NCI-H446 (cell line): ENCODE results near the gene SCAF1.
"Not testable (repeated sequence)": the region's sequence is repeated elsewhere in the genome, so short reads cannot be mapped to it uniquely, and the experiment has no call there.

Experiments used
- DNase-seq, 2 experiments: peaks; one replicate each; lab custom pipeline; 2025; lab: John Stamatoyannopoulos, UW

Gene SCAF1

DNA sequence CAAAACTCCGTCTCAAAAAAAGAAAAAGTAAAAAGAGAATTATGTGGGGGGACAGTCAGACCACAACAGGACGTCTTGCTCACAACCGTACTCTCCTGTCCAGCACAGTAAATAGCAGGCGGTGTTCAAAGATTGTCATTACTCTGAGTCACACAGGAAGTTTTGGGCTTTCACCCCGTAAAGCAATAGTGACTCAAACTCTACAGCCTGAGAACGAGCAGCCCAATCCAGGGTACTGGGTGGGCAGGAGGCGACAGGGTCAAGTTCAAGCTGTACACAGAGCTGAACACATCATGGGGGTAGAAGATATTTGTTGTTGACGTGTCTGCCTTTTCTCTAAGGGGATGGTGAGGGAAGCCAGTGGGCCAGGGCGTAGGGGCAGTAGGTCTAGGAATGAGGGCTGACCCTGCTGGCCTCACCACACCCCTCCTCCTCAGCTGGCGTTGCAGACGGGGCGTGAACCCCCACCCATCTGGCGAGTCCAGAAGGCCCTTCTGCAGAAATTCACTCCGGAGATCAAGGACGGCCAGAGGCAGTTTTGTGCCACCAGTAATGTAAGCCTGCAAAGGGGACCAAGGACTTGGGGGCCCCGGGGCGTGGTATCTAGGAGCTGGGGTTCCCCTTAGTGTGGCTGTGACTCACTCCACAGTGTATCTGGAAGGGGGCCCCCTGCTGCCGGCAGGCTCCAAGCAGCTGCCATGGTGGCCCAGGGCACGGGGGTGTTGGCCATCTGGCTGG, 27.7 kb upstream of the SCAF1 start:
- DNase-seq = no peak

DNA sequence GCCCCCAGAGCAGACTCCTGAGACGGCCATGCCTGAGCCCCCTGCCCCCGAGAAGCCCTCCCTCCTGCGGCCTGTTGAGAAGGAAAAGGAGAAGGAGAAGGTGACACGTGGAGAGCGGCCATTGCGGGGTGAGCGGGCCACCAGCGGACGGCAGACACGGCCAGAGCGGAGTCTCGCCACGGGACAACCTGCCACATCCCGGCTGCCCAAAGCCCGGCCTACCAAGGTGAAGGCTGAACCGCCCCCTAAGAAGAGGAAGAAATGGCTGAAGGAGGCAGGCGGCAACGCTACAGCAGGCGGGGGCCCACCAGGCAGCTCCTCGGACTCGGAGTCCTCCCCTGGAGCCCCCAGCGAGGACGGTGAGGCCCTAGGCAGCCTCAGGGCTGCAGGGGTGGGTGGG, 26.1 kb upstream of the SCAF1 start:
- no peak for DNase-seq

DNA sequence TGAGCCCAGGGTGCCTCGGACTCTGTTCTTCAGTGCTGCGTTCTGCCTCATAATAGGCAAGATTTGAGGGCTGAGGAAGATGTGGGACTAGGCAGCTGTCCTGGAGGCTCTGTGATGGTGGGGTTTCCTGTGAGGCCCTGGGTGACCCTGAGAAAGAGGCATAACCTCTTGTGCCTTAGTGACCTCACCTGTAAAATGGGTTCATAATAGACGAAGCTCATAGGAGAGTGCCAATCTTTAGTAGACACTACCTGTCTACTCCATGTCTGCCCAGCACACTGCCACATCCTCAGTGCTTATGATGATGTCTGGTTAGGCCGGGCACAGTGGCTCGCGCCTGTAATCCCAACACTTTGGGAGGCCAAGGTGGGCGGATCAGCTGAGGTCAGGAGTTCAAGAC, 25.5 kb upstream of the SCAF1 start:
- no peak for DNase-seq

DNA sequence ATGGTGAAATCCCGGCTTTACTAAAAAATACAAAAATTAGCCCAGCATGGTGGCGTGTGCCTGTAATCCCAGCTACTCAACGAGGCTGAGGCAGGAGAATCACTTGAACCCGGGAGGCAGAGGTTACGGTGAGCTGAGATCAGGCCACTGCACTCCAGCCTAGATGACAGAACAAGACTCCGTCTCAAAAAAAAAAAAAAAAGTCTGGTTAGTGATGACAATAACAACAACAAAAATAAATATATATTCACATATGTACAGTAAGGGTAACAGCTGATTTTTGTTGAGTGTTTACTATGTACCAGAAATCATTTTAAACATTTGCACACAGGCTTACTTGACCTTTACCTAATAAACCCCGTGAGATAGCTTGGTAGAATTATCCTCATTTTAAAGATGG, 25.1 kb upstream of the SCAF1 start:
- no peak for DNase-seq

DNA sequence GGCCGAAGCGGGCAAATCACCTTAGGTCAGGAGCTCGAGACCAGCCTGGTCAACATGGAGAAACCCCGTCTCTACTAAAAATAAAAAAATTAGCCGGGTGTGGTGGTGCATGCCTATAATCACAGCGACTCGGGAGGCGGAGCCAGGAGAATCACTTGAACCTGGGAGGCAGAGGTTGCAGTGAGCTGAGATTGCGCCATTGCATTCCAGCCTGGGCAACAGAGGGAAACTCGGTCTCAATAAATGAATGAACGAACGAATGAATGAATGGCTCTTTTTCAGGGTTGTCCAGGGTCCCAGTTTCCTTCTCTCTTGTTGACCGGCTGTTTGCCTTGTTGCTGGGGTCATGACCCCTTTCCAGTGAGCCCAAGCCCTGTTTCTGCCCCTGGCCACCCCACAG, 24.1 kb upstream of the SCAF1 start:
- DNase-seq = not testable (repeated sequence)

DNA sequence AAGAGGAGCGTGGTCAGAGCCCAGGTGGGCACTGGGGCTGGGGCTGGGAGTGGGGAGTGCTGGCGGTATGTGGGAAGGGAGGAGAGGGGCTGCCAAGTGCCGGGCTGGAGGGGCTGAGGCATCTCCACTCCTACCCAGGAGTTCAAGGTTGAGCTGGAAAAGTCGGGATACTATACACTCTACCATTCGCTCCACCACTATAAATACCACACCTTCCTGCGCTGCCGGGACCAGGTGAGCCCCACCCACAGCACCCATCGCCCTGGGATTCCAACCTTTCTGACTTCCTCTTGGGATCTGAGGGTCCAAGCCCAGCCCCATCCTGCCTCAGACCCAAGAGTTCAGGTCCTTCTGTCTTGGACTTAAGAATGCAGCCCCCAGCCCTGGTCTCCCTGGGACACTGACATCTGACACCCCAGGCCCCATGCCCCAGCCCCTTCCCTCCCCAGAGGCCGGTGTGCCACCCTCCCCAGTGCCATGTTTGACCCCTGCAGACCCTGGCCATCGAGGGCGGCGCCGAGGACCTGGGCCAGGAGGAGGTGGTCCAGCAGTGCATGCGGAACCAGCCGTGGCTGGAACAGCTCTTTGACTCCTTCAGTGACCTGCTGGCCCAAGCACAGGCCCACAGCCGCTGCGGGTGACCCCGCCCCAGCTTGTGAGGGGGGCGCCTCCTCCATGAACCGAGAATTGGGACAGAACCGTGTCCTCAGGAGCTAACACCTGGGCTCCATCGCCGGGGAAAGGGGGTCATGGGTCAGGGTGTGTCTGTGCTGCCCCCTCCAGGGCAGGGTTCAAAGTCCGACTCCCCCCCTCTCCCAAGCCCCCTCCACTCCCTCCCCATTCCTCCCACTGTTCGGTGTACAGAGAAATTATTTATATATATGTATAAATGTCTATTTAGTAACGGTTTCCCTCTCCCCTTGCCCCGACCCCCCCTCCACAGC, 16.8 kb upstream of the SCAF1 start:
- DNase-seq = no peak

DNA sequence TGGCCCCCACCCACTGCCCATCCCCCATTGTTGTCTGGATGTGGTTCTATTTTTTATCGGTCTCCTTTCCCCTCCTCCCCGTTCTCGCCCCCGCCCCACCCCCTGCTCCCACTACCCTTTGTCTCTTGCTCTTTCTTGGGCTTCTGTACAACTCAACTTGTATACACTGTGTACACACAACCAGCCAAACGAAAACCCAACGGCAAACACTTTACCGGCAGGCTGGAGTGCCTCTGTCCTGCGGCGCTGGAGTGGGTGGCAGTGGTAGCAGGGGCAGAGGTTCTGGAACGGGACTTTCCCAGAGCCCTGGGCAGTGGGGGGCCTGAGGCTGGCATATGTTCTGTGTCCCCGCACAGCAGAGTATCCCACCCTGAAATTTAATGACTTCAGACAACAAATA, 15.8 kb upstream of the SCAF1 start:
- DNase-seq = no peak

DNA sequence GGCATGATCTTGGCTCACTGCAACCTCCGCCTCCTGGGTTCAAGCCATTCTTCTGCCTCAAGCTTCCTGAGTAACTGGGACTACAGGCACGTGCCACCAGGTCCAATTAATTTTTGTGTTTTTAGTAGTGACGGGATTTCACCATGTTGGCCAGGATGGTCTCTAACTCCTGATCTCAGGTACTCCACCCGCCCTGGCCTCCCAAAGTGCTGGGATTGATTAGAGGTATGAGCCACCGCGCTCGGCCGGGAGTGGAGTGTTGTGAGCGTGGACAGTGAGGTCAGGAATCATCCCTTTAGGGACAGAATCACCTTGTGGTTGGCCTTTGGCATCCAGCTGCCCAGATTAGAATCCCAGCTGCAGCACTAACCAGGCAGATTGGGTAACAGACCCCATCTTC, 12.3 kb upstream of the SCAF1 start:
- no peak for DNase-seq

DNA sequence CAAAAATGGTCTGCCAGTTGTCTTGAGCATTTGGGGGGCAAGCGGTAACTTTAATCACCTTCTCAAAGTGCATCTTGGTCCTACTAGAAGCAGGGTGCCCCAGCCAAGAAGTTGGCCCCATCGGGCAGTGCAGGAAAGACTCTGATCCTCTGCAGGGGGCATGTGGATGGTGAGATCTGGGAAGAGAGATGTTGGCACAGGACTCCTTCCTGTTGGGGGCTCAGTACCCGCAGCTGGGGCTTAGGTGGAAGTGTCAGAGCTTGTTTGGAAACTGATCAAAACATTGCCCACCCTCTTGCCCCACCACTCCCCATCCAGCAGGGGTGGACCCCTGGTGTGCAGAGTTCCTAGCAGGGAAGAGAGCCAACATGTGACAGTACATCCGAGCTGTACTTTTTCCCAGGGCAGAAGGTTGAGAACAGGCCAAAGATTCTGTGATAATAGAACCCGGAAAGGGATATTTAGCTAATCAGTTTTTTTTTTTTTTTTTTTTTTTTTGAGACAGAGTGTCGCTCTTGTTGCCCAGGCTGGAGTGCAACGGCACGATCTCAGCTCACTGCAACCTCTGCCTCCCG, 10.9 kb upstream of the SCAF1 start:
- DNase-seq = peak in 1 of 2 experiments; percentile 57

DNA sequence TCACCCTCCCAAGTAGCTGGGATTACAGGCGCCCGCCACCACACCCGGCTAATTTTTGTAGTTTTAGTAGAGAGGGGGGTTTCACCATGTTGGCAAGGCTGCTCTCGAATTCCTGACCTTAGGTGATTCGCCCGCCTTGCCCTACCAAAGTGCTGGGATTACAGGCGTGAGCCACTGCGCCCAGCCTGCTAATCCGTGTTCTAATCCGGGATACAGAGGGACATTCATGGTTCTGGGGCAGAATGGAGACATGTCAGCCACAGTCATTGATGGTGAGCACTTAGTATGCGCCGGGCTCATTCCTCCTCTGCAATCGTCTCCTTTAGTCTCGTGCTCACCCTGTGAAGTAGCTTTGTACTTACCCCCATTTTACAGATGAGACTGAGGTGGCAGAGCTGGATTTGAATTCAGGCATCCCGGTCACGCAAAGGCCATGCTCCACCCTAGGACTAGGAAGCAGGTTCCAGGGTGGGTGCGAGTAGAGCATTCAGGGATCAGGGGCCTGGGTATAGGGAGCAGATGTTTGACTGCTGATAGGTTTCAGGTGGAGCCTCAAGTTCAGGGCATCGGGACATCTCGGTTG, 10.3 kb upstream of the SCAF1 start:
- DNase-seq = no peak

DNA sequence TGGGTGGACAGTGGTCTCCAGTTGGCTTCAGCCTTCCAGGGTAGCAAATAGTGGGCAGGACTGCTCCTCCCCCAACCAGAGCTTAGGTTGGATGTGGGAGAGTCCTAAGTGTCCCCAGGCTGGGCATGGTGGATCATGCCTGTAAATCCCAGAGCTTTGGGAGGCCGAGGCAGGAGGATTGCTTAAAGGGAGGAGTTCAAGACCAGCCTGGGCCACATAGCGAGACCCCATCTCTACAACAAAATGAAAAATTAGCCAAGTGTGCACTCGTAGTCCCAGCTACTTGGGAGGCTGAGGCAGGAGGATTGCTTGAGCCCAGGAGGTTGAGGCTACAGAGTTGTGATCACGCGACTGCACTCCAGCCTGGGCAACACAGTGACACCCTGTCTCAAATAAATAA, 9.4 kb upstream of the SCAF1 start:
- no peak for DNase-seq

DNA sequence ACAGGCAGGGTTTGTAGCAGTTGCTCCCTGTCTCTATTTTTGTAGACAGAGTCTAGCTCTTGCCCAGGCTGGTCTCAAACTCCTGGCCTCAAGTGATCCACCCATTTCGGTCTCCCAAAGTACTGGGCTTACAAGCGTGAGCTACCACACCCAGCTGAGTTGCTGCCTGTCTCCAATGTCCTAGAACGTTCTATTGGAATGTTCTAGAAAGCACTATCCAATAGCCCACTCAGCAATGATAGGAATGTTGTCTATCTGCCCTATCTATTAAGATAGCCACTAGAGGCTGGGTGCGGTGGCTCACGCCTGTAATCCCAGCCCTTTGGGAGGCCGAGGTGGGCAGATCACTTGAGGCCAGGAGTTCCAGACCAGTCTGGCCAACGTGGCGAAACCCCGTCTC, 8.7 kb upstream of the SCAF1 start:
- not testable (repeated sequence) for DNase-seq

DNA sequence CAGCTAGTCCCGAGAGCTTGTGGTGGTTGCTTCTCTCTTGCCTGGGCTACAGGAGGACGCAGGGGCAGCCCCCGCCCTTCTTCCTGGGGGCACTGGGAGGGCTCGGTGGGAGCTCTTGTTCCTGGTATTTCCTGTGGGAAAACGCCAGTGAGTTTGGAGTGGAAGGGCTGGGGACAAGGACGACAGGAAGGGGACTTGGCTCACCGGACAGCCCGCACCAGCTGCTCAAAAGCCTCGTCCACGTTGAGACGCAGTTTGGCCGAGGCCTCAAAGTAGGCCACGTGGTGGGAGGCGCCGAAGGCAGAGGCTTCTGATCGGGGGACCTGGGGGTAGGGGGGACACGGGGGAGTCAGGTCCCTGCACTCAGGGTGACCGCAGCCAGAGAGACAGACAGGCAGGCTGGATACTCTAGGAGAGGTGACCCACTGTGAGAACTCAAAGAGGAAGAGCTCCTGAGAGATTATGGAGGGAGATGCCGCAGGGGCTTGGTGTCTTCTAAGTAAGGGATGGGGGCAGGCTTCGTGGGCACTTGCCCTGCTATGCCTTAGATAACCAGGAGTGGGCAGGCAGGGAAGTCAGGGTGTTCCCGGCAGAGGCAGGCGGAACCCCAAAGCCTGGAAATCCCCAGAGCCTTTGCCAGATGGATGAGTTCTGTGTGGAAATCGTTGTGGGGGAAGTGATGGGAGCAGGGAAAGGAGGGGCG, 6.3 kb upstream of the SCAF1 start:
- no peak for DNase-seq

DNA sequence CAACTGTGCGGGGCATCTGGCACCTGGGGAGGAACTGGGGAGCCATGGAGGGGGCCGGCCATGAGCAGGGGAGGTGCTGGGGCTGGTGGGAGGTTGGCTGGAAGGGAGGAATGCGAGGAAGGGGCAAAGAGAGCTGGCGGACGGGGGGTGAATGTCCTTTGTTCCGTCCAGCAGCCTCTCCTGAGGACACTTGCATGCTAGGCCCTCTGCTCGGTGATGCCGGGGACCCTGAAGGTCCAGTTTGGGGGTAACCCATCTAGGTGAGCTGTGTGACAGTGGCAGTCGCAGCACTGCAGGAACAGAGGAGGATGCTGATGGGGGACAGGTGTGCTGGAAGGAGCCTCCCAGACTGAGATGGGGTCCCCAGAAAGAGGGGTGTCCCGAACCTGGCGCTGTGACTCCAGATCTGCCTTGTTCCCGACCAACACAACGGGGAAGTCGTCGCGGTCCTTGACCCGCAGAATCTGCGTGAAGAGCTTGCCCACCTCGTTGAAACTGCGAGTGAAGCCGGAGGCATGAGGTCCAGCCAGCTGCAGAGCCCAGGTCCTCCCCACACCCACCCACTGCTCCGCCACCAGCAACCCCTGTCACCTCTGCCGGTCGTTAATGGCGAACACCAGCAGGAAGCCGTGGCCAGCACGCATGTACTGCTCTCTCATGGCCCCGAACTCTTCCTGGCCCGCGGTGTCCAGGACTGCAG, 5.6 kb upstream of the SCAF1 start:
- DNase-seq = no peak

DNA sequence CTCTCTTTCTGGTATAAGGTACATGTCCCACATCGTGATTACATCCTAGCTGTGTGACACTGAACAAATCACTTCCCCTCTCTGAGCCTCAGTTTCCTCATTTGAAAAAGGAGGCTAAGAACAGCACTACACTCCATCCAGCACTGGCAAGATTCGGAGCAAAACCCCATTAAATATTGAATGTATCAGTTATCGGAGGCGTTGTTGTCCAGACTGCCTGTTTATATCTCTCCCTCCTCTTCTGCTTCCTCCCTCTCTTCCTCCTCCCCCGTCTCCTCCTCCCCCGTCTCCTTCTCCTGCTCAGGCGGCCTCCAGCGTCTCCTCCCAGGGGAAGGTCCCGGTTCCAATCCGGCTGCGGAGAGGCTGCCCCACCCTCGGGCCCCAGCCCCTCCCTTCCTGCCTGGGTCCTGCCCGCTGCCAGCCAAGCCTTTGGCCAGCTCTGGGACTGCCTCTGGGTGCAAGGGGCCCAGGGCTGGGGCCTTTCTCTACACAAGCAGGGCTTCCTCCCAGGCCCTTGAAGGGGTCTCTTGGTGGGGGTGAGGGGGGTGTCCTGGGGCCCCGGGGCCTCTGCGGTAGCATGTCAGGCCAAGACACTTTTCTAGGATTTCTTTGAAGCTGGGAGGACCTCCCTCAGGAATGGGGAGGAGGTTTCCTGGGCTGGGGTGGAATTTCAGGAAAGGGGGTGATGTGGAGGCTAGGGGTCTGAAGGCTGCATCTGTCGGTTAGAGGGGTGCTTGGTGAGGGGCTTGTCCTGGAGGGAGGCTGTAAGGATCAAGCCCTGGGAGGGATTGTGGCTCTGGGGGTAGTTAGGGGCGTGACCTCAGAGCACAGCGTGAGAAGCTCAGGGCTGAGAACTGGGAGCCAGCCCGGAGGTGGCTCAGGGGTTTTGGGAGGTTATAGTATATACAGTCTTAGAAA, 3.9 kb upstream of the SCAF1 start:
- no peak for DNase-seq

DNA sequence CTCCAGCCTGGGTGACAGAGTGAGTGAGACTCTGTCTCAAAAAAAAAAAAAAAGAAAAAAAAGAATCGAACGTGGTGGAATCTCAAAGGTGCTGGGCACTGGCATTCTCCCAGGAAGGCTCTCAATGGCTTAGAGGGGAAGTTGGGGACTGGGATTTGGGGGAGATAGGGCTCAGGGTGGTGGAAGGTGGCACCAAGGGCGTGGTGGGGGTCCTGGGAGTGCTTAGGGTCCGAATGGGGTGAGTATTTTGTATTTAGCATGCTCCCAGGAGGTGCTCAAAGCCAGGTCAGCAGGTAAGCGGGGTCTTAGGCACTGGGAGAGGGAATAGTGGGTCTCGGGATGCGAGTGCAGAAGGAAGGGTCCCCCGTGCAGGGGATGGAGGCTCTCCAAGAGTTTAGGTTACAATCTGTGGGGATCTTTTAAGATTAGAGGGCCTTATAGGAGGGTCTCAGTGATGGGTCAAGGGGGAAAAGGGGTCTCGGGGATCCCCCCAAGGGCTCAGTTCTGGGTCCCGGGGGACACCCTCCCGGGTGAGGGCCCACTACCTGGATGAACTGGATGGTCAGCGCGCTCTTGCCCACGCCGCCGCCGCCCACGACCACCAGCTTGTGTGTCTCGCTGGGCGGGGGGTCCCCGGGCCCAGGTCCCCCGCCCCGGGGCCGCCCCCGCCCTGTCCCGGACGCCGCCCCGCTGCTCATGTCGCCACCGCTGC, 2.5 kb upstream of the SCAF1 start:
- DNase-seq = no peak

DNA sequence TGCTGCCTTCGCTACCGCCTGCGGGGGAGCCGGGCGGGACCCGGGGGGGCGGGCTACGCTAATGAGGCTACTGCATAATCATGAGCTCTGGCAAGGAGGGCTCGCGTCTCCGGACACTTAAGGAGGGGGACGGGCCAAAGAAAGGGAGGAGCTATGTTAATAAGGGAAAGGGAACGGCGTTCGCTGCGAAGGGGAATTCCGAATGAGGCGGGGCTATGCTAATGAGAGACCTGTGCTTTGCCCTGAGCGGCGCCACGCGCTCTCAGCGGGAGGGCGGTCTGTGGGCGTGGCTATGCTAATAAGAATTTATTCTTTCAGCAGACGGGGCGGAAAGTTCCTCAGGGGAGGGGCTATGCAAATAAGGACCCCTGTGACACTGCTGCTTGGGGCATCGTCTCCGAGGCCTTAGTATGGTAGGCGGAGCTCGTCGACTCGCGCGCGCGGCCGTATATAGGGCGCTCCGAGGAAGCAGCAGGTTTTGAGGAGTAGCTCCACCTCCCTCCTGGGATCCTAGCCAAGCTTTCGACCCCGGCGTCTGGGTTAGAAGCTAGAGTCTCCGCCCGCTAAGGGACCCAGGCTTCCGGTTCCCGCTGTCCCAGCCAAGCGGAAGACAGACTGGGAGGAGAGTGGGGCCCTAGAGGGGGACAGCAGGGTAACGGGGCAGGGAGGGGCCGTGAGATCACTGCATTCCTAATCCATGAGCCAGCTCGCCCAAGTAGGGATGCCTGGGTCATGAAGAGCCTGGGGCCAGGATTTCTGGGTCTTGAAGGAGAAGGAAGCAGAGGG, 1.7 kb upstream of the SCAF1 start, which contains the start of gene RRAS:
Gene RRAS (minus strand): TSS at position 31 of the 786 bp plus-strand sequence. CDS start 45 bp downstream, outside the sequence.
- DNase-seq = peak; percentile 99 to 100

DNA sequence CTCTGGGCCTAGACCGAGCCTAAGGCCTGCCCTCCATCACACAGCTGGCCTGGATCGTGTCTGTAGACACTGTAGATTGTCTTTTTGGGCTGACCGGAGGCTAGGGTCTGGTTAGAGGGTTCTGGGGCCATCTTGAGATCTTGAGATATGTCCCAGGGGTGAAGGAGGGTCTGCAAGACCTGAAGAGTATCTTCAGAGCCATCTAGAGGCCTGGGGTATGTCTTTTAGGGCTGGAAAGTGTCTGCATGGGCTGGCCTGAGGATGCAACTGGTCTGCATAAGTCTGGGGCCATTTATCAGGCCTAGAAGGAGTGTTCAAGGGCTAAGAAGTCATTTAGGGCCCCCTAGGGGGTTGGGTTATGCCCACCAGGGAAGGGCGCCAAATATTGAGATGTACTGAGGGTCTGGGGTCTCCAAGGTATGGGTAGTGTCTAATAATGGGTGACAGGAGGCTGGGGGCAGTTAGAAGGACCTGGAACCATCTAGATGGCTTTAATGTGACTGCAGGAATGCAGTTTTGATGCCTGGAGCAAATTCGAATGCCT, 555 bp downstream of the SCAF1 start:
- no peak for DNase-seq
